Neutrophil (primary cell): Measurements from ENCODE around the gene CRTC1.

ENCODE experiments used
- H3K27ac ChIP-seq: fragments of 200-600 bp; sonication (generic); 2 replicates; pipeline ENCODE4 v1.5.1; 2016; ENCODE audit warnings: mild to moderate bottlenecking, moderate library complexity
- H3K27me3 ChIP-seq: fragments of 200-600 bp; sonication (generic); 2 replicates; pipeline ENCODE4 v1.6.0; 2016; ENCODE audit warnings: mild to moderate bottlenecking
- H3K36me3 ChIP-seq: fragments of 200-600 bp; sonication (generic); 2 replicates; pipeline ENCODE4 v1.5.1; 2017
- H3K4me1 ChIP-seq, 2 experiments: fragments of 200-600 bp in 1 of 2; sonication (generic) in 1 of 2; 1 replicate in 1 of 2; 2 replicates in 1 of 2; pipeline versions ENCODE4 v1.5.1 to v1.6.1; 2013 to 2016; ENCODE audit warnings: low read depth in 1 of 2, low read length in 1 of 2, mild to moderate bottlenecking in 1 of 2, moderate library complexity in 1 of 2; ENCODE audit not compliant: control insufficient read depth in 1 of 2, insufficient read depth in 1 of 2
- H3K4me3 ChIP-seq, 2 experiments: fragments of 200-600 bp in 1 of 2; sonication (generic) in 1 of 2; 1 replicate in 1 of 2; 2 replicates in 1 of 2; pipeline ENCODE4 v1.5.1; 2013 to 2016; ENCODE audit warnings: low read depth in 1 of 2, low read length in 1 of 2, mild to moderate bottlenecking in 1 of 2, moderate library complexity in 1 of 2
- H3K9me3 ChIP-seq: fragments of 200-600 bp; sonication (generic); 2 replicates; pipeline ENCODE4 v1.5.1; 2016
- TF ChIP-seq, protein P1 (sequence below): fragments of 200-600 bp; sonication (generic); IDR thresholded peaks from 2 replicates; pipeline ENCODE4 v1.5.1; 2016; ENCODE audit warnings: antibody characterized with exemption

CRTC1 gene

GRCh38 chr19:18796239-18796638, 112.8 kb downstream of the CRTC1 start:
- Histone ChIP-seq H3K4me1 (no peaks in the 10 kb centered on the region), H3K4me3 (no peak overlapping the region), H3K9me3 (no peaks in the 10 kb centered on the region), H3K27me3 (peaks cover 100% of the 10 kb centered on the region), H3K27ac (no peak overlapping the region), H3K36me3 (no peaks in the 10 kb centered on the region)
- TF ChIP-seq, protein P1, sequence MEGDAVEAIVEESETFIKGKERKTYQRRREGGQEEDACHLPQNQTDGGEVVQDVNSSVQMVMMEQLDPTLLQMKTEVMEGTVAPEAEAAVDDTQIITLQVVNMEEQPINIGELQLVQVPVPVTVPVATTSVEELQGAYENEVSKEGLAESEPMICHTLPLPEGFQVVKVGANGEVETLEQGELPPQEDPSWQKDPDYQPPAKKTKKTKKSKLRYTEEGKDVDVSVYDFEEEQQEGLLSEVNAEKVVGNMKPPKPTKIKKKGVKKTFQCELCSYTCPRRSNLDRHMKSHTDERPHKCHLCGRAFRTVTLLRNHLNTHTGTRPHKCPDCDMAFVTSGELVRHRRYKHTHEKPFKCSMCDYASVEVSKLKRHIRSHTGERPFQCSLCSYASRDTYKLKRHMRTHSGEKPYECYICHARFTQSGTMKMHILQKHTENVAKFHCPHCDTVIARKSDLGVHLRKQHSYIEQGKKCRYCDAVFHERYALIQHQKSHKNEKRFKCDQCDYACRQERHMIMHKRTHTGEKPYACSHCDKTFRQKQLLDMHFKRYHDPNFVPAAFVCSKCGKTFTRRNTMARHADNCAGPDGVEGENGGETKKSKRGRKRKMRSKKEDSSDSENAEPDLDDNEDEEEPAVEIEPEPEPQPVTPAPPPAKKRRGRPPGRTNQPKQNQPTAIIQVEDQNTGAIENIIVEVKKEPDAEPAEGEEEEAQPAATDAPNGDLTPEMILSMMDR, result no peak

DNA sequence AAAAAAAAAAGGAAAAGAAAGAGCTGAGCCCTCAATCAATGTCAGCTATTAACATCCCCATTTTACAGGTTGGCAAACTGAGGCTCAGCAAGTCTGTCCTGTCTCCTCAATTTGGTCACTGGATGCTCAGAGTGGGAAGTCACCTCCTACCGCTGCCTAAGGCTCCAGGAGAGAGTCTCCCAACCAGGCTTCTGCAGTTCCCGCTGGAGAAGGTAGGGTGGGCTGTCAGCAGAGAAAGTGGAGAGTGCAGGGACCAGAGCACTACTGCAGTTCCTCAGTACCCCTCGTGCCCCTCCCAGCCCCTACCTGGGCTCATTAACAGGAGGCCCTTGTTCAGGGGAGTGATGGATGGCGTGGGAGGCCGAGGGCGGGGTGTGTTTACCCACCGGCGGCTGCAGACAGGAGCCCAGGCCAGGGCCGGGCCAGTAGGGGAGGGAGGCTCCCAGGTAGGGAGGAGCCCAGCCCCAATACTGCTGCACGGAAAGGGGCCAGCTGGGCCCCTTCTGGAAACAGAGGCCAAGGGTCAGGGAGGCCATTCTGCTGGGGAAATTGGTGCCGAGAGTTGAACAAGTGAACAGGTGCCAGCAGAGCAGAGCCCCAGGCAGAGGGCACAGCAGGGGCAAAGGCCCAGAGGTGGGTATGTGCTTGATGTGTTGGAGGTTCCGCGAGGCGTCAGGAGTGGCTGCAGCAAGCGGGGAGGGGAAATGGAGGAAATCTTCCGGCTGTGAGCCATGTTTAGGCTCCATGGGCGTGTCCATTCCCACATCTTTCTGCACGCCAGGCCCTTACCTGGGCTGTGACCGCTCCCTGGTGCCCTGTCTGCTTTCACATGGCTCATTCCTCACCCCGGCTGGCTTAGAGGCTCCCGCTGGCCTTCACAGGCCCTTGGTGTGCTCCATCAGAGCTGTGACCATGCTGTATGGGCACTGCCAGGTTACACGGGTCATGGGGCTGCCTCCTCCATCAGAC, 115.2 kb downstream of the CRTC1 start:
- Histone ChIP-seq H3K27ac (no peak overlapping the region), H3K36me3 (no peaks in the 10 kb centered on the region), H3K9me3 (no peaks in the 10 kb centered on the region), H3K4me3 (no peak overlapping the region), H3K4me1 (no peaks in the 10 kb centered on the region), H3K27me3 (peaks cover 92% of the 10 kb centered on the region)
- TF ChIP-seq, protein P1, result no peak

DNA sequence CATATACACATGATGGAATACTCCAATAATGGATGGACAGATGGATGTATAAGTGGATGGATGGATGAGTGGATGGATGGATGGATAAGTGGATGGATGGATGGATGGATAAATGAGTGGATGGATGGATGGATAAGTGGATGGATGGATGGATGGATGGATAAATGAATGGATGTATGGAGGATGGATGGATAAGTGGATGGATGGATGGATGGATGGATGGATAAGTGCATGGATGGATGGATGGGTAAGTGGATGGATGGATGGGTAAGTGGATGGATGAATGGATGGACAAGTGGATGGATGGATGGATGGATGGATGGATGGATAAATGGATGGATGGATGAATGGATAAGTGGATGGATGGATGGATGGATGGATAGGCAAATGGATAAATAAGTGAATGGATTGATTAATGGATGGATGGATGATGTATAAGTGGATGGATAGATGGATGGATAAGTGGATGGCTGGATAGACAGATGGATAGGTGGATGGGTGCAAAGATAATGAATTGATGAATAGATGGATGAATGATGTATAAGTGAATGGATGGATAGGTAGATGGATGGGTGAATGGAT, 116.0 kb downstream of the CRTC1 start:
- Histone ChIP-seq H3K9me3 (no peaks in the 10 kb centered on the region), H3K36me3 (no peaks in the 10 kb centered on the region), H3K4me3 (no peak overlapping the region), H3K4me1 (no peaks in the 10 kb centered on the region), H3K27ac (no peak overlapping the region), H3K27me3 (peaks cover 90% of the 10 kb centered on the region)
- TF ChIP-seq, protein P1, result no peak

- H3K36me3 ChIP-seq, result no peaks in the 10 kb centered on the region
- no peaks in the 10 kb centered on the region for H3K4me1 ChIP-seq
- TF ChIP-seq, protein P1, result no peak
- H3K27ac ChIP-seq, result no peak overlapping the region
- peaks cover 90% of the 10 kb centered on the region for H3K27me3 ChIP-seq
- no peak overlapping the region for H3K4me3 ChIP-seq
- no peaks in the 10 kb centered on the region for H3K9me3 ChIP-seq
These were observed 116.6 kb downstream of the CRTC1 start for GRCh38 chr19:18800079-18800478.

DNA sequence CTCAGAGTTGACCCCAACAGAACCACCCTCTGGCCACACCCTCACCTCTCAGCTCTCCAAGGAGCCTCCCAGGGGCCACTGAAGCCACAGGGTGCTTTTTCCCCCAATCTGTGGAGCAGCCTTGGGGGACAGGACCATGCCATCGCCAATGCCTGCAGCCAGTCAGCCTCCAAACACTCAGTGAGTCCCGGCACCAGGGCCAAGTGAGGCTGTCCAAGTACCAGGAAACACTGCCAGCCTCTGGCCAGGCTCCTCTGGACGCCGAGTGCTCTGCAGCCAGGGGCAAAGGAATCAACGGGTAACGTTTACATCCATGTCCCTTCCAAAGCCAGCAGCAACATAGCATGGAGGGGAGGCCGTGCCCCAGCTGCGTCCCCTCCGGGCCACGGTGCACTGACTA, 117.2 kb downstream of the CRTC1 start:
- H3K4me1 ChIP-seq, result no peaks in the 10 kb centered on the region
- no peak overlapping the region for H3K27ac ChIP-seq
- H3K27me3 ChIP-seq, result peaks cover 86% of the 10 kb centered on the region
- TF ChIP-seq, protein P1, result no peak
- no peaks in the 10 kb centered on the region for H3K9me3 ChIP-seq
- H3K4me3 ChIP-seq, result no peak overlapping the region
- H3K36me3 ChIP-seq, result no peaks in the 10 kb centered on the region
